ENCODE results near the gene LCMT1.

- TF ChIP-seq CTCF (IDR thresholded peaks at IDR 0.05 in 4 of 5, conservative IDR thresholded peaks at IDR 0.05 in 1 of 5) (no peak), POLR2A (IDR thresholded peaks at IDR 0.05) (no peak)
Observed at GRCh38 chr16:25171390-25171789, 59.8 kb downstream of the LCMT1 start.

All from gastrocnemius medialis (tissue), 4 donors.